Adrenal gland (tissue), 5 donors: ENCODE data around the gene JPH2.

Experiments
- POLR2A ChIP-seq, 2 donors: fragments of 450-650 bp; IDR thresholded peaks; one replicate each; pipeline ENCODE4 v1.6.1; 2017; ENCODE audit warnings: antibody characterized with exemption in 2 of 2, mild to moderate bottlenecking in 2 of 2, moderate library complexity in 1 of 2
- TF ChIP-seq, protein P1 (sequence below), 6 experiments: fragments of 450-650 bp in 4 of 6; fragments of 200-600 bp in 2 of 6; sonication (generic) in 1 of 6; IDR thresholded peaks; 1 replicate in 5 of 6; 2 replicates in 1 of 6; pipeline versions ENCODE4 v1.5.1 to v1.8.0; 2016 to 2021; ENCODE audit warnings: antibody characterized with exemption in 6 of 6, mild to moderate bottlenecking in 2 of 6, moderate library complexity in 1 of 6
- donor health status: DM: no; HTN: no; CAD: no.

- no peak for TF ChIP-seq POLR2A (IDR thresholded peaks at IDR 0.05)
- TF ChIP-seq, protein P1, sequence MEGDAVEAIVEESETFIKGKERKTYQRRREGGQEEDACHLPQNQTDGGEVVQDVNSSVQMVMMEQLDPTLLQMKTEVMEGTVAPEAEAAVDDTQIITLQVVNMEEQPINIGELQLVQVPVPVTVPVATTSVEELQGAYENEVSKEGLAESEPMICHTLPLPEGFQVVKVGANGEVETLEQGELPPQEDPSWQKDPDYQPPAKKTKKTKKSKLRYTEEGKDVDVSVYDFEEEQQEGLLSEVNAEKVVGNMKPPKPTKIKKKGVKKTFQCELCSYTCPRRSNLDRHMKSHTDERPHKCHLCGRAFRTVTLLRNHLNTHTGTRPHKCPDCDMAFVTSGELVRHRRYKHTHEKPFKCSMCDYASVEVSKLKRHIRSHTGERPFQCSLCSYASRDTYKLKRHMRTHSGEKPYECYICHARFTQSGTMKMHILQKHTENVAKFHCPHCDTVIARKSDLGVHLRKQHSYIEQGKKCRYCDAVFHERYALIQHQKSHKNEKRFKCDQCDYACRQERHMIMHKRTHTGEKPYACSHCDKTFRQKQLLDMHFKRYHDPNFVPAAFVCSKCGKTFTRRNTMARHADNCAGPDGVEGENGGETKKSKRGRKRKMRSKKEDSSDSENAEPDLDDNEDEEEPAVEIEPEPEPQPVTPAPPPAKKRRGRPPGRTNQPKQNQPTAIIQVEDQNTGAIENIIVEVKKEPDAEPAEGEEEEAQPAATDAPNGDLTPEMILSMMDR (IDR thresholded peaks at IDR 0.05) = no peak
These were observed 87.2 kb downstream of the JPH2 start for GRCh38 chr20:44099832-44100231.
